GM18511 (cell line): ENCODE data around the gene GAS6.
"Not testable (repeated sequence)": the region's sequence is repeated elsewhere in the genome, so short reads cannot be mapped to it uniquely, and the experiment has no call there.

Experiments used
- ATAC-seq: cut with Tn5 transposase; IDR thresholded peaks from one replicate; pipeline ENCODE4 v1.9.1; 2021; ENCODE audit warnings: mild to moderate bottlenecking, moderate library complexity; ENCODE audit not compliant: unreplicated experiment

GAS6 gene

DNA sequence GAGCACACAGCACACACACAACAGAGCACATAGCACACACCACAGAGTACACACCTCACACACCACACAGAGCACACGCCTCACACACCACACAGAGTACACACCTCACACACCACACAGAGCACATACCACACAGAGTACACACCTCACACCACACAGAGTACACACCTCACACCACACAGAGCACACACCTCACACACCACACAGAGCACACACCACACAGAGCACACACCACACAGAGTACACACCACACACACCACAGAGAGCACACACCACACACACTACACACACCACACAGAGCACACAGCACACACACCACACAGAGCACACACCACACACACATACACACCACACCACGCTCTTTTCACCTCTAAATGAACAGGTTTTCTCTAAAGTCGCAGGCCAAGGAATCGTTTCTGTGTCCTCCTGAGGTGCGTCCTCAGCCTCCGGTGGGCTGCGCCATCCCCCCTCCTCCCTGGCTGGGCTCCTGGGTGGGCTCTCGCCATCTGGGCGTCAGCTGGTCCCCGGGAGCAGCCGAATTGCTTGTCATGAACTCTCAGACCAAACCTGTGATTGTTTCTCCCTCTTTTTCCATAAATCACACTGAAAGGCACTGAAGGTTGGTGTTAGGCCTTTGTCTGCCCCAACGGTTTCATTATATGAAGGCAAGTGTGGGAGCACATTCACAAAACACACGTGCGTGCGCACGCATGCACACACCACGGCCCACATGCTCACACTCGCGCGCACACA, 67.5 kb downstream of the GAS6 start:
- ATAC-seq: no peak

DNA sequence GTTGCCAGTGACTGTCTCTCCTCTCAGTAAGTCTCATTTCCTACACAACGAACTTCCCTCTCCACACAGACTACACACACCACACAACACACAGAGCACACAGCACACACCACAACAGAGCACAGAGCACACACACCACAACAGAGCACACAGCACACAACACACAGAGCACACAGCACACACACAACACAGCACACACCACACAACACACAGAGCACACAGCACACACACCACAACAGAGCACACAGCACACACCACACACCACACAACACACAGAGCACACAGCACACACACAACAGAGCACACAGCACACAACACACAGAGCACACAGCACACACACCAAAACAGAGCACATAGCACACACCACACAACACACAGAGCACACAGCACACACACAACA, 68.5 kb downstream of the GAS6 start:
- not testable (repeated sequence) for ATAC-seq

DNA sequence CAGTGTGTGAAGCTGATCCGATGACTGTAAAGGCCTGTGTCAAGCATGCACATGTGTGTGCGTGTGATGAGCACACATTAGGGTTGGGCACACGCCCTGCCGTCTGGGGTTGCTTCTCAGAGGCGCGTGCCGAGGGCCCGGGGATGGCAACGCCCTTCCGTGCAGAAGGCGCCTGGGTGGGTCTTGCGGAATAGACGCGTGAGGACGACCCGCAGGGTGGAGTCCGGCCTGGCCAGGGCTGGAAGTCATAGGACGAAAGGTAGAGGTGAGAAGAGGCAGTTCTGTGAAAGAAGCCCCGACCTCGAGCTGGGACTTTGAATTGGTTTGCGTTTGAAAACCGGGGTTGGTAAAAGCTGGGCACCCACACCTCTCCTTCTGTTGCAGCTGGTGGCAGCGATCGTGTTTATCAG, 69.1 kb downstream of the GAS6 start:
- ATAC-seq: no peak

DNA sequence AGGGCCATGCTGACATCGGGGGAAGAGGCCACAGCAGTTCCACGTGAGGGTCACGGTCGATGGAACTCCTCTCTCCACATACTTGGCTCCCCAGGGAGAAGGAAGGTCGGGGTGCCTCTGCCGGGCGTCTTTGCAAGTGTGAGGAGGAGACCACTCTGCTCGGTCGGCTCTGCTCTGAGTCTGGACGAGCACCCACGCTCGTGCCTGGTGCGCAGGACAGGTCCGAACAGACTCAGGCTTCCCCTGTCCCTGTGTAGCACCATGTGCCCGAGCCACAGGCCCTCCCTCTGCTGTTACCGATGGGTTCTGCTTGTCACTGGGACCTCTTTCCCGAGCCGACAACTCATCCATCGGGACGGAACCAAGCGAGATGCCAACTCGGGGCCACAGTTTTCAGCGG, 69.8 kb downstream of the GAS6 start:
- no peak for ATAC-seq

DNA sequence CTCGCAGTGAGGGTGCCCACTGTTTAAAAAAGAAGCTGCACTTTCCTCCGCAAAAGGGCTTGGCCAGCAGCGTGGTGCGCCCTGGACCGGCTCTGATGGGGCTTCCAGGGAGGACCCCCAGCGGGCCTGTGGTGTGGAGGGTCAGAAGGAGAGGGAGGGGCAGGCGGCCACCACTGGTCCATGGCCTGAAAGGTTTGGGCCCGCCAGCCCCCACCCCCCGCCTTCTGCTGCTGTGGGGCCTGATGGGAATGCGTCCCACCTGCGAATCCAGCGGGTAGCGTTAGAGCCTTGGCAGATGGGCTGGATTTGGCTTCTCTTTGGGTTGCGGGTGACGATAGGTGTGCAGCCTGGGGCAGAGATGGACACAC, 70.2 kb downstream of the GAS6 start:
- ATAC-seq: no peak

DNA sequence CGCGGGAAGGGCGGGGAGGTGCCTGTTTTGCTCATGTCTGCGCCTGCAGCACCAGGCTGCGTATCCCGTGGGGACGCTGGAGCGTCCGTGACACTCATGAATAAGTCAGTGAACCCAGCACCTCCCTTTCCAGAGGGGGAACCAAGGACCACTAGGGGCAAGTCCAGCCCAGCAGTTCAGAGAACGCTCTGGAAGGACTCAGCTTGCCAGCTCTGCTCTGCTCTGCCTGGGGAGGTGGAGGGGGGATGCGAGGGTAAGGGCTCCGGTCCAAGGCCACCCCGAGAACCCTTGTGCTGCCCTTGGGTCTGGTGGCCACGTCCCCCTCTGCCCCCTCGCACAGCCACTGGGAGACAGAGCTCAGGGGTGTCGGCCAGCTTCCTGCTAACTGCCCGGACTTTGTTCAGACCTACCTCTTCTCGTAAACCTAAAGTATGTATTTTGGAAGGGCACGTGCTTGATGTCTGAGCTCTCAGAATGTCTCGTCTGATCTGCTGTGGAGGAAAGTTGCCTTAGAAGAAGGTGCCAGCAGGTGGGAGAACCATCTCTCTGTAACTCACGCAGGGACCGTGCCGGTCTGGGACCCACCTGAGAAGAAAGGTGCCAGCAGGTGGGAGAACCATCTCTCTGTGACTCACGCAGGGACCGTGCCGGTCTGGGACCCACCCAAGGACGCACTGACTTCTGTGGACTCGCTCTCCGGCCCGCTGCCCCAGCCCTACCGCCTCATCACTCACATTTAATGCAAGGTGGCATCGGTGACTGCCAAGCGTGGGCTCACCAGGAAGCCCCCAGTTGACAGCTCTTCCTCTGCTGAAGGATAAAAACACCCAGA, 70.8 kb downstream of the GAS6 start:
- ATAC-seq: no peak

DNA sequence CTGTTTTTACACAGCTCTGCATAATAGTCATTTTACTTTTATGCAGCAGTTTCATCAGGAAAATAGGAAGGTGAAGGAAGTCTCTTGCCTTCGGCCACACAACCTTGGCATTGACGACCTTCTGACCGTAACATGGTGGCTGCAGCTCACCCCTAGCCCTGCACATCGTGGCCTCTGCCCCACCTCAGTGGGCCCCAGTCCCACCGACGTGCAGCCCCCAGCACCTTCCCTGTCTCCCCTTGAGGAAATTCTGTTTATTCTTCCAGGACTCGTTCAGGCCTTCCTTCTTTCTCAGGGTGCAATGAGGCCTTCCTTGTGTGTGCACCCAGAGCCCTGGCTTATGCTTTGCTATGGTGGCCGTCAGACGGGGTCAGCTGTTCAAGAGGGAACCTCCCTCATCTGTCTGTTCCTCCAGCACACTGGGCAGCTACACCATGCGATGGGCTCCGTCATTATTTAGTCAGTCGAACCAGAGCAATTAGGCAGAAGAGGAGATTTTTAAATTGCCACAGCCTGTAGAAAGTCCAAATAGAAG, 71.6 kb downstream of the GAS6 start:
- ATAC-seq: no peak

DNA sequence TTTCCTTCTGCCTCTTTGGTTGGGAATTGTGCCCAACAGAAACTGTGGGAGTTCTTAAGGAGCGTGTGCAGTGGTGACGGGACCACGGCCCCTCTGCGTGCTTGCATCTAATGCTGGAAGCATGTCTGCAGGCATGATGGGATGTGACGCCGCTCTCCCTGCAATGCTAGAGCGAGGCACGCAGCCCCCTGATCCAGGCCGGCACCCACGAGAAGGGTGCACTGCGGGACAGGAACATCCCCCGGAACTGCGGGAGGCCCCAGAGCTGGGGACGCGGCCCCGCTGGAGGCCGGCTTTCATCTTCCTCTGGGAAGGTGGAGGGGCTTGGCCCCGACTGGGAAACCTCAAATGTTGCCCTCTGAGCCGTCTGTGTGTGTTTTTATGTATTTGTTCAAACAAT, 72.1 kb downstream of the GAS6 start:
- ATAC-seq: no peak

DNA sequence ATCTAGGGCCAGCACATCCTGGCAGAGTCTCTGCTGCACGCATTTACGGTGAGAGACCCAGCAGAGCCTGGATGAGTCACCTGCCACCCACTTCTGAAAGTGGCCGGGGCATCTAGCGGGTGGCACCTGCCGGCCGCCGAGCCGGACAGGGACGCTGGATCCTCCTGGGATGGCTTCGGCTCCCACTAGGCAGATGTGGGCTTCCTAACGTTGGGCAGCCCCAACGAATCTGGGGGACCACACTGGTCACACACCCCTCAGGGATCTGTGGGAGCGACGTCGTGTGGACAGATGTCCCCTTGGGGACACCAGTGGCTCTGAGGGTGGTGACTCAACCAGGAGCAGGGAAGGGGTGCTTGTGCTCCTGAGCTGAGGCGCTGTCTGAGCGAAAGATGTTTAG, 72.7 kb downstream of the GAS6 start:
- no peak for ATAC-seq

DNA sequence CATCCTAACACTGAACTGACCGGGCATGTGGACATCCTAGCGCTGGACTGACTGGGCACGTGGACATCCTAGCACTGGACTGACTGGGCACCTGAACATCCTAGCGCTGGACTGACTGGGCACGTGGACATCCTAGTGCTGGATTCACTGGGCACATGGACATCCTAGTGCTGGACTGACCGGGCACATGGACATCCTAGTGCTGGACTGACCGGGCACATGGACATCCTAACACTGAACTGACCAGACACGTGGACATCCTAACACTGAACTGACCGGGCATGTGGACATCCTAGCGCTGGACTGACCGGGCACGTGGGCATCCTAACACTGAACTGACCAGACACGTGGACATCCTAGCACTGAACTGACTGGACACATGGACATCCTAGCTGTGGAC, 73.9 kb downstream of the GAS6 start:
- ATAC-seq: not testable (repeated sequence)

DNA sequence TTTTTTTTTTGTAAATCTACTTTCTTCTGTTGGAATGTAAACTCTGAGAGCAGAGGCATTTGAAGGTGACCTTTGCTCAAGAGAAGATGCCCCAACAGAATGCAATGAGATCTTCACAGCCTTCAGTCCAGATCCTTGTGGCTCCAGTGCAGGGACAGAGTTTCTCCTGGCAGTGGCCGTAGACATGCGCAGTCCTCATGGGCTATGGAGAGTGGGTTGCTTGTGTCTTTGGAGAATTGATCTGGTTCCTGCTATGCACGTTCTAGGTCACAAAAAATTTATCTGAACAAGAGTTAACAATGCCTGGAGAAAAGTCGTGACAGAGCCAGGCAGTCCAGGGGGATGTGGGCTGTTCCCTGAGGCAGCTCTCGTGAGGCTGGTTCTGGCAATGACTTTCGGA, 74.7 kb downstream of the GAS6 start:
- ATAC-seq: no peak

DNA sequence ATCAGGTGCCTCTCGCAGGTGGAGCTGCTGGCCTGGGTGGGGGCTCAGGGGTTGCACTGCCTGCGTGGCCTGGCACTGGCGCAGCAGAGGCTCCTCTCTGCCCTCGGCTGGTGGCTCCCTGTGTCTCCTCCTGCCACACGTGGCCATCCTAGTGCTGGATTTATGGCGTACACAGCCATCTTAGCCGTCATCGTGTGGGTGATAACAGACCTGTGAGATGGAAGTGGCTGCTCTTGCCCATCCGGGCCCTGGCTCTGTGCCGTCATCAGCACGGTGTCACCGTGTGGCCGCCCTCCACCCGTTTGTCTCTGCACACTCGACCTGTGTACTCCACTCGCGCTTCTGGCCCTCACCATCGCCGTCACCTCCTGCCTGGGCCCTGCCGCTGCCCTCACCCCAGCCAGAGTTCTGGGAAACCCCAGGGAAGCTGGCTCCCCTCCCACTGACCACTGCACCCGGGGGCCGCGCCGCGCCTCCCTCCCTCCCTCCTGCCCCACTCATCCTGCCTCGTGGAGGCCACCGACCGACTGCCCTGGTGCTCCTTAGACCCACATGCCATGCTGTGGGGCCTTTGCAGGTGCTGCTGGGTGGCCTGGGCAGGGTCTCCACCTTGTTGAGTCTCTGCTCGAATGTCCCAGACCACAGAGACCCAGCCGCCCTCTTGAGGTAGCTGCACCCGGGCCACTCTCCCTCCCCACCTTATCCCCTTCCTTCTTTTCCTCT, 75.3 kb downstream of the GAS6 start:
- ATAC-seq: no peak

DNA sequence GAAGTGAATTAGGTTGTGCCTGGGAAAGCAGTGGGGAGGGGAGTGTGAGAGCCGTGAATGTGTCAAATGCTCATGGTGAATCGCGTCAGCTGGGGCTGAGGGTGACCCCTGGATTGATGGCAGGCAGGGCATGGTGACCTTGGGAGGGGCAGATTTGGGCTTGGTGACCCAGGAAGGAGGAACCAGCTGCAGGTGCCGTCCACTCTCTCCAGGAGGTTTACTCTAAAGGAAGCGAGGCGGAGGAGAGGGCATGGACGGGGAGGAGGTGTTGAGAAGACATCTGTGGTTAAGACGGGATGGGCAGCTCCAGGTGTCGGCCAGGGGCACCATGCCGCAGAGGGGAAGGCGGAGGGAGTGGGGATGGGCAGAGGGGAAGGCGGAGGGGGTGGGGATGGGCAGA, 76.2 kb downstream of the GAS6 start:
- ATAC-seq: no peak

DNA sequence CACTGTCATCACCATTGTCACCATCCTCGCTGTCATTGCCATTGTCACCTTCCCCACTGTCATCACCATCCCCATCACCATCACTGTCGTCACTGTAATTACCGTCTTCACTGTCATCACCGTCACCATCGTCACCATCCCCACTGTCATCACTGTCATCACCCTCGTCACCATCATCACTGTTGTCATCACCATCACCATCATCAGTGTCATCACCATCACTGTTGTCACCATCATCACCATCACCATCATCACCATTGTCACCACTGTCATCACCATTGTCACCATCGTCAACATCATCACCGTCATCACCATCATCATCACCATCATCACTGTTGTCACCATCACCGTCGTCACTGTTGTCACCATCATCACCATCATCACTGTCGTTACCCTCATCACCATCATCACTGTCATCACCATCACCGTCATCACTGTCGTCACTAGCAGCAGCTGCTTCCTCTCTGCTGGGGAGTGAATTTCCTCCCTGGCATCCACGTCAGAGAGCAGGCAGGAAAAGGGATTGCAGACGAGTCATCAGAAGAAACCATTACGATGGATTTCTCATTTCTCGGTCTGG, 77.5 kb downstream of the GAS6 start:
- no peak for ATAC-seq

DNA sequence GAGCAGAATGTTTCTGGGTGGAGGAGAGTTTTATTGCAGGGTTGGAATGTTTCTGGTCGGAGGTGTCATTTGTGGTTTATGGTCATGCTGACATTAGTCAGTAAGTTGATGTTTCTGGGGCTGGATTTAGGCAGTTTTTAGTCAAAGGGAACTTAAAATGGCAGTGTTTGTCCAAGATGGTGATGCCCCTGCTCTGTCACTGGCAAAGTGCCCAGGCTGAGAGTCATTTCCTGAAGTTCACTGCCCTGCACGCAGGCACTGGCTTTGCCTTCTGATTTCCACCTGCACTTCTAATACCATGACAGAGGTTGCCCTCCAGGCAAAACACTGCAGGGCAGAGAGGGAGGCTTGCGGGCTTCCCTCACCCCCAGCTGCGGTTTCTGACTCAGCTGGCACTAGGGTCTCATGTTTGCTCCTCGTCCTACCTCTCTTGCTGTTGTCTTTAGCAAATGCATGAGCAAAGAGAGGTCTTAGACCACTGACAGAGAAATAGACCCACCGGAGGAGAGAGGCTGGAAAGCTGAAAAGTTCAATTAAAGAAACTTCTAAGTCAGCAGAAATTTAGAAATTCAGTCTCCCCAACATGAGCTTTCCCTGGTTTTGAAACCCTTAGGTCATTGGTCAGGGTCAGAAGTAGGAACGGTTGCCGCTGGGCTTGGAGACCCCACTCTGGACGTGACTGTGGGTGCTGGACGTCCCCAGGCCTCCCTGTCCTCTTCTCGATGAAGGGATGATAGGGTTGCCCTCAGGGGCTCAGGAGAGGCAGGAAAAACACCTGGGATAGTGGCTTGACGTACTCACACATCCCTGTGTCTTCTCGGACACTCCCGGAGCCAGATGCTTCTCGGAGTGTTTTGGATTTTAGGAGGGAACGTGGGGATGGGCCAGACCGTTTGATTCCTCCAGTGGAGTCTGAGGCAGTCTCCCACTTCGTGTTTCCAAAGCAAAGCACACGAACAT, 78.5 kb downstream of the GAS6 start:
- ATAC-seq: no peak

DNA sequence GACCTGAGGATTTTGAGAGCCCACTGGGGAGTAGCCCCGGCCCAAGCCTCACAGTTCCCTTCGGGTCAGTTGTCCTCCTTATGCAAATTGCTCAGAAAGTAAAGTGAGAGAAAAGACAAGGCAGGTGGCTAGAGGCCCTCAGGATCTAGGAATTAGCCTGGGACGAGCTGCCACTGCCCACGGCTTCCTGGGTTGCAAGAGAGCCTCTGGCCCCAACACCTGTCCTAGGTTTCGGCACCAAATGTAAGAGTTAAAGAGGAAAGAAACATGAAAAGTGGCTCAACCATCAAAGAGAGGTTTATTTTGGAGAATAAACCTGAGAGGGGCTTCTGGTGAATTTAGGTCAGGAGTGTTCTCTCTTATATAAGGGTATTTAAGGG, 79.2 kb downstream of the GAS6 start:
- no peak for ATAC-seq

DNA sequence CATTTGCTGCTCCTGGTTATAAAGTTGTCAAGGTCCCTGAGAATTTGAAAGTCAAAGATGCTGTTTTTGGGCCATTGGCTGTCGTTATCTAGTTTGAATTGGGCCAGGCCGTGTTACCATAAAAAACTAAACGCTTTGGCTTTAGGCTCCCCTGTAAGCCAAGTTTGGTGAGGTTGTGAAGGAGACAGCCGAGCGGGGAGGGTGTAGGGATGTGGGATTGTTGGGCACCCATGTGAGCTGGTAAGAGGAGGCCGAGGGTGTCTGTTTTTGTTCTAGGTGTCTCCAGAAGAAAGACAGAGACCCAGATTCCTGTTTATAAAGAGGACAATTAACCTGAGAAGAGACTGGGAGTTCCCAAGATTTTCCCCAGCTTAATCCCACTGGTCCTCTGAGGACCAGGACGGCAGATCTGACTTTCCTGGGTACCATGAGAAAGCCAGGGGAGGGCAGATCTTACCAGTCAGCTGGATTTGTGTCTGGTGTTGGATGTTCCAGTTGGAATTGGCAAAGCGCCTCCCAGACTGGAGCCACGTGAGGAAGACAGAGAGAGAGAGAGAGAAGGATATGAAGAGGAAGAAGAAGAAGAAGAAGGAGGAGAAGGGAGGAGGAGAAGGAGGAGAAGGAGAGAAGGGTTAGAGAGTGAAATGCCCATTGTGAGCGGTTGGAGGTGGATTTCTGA, 79.8 kb downstream of the GAS6 start:
- ATAC-seq: no peak

DNA sequence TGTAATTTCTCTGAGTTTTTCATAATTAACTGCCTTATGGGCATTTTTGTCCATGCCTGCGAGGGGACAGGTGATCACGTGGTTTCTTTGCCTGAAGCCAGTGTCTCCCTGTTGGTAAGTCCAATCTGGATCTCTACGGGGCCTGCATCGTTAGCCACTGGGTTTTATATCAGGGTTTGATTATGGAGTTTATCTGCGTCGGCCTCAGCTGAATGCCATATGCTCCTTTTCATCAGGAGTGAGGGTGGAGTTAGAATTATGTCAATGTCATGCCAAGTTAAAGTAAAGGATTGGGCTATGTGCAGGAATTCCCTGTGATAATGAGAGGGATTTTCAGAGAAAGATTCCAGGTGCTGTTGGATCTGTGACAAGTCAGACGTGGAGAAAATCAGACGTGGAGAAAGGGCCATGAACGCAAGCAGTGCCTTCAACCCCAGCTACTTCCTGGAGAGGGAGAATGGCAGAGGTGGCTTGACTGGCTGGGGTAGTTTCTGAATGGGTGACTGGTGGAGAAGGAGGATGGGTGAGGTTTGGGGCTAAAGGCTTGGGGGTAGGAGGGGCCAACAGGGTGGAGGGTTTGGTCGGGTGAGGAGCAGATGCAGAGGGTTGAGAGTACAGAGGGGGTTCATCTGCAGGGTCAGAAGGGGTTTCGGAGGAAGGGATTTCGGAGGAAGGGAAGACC, 80.5 kb downstream of the GAS6 start:
- no peak for ATAC-seq

DNA sequence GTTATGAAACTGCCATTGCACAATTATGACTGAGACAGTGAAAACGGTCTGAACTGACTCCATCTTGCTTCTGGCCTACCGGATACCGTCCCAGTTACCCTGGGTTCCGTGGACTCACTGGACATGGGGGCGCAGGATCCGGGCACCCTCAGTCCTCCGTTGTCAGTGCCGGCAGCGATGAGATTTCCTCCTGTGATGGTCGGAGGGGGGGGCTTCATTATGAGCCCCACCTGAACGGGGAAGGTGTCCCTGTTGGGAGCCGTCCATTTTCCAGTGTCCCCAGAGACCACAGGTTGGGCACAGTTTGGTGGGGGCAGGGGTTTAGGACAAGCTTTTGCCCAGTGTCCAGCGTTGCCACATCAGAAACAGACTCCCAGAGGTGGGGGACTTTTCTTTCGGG, 81.4 kb downstream of the GAS6 start:
- no peak for ATAC-seq
